ENCODE data around the gene PRSS33. TPM values are rescaled to one million over a fixed set of nuclear protein-coding genes. Genes with fewer than 3 reads are reported as not detected.

PRSS33 gene
- total RNA-seq, result not detected in 2 replicates

GRCh38 chr16:2787406-2787805, at the start of gene PRSS33:
Gene PRSS33 (minus strand): TSS chr16:2787560. CDS start chr16:2786547, 1,013 bp downstream.

GRCh38 chr16:2829501-2830354, 42.4 kb upstream of the PRSS33 start, which contains the start of gene ZG16B:
Gene ZG16B (plus strand): TSS chr16:2830303. CDS start chr16:2830442, 139 bp downstream.

GRCh38 chr16:2816751-2817339, 29.5 kb upstream of the PRSS33 start, which contains the start of gene PRSS21:
Gene PRSS21 (plus strand): TSS chr16:2817237. CDS start chr16:2817269, 32 bp downstream.

GRCh38 chr16:2777231-2777902, 10.0 kb downstream of the PRSS33 start, which contains the start of gene ELOB:
Gene ELOB (minus strand): TSS chr16:2777280. CDS start chr16:2777239, 41 bp downstream.

GRCh38 chr16:2752035-2752849, 35.1 kb downstream of the PRSS33 start, which contains the start of gene SRRM2:
Gene SRRM2 (plus strand): TSS chr16:2752638. CDS start chr16:2756365, 3,727 bp downstream.

Small RNA genes within 50 kb of the gene (small RNA-seq; reads per million reads assigned to genes)
- gene SNORA3C, result 1.4 reads per million, percentile 67 among the genes with 10 or more reads in this experiment

Other genes with a start within 250 kb of the PRSS33 start
- gene PDPK1, start 249.5 kb downstream of the PRSS33 start, total RNA-seq, result 32.2 and 34.6 TPM in 2 replicates
- gene KCTD5, start 105.0 kb downstream of the PRSS33 start, total RNA-seq, result 14.9 and 24.2 TPM in 2 replicates
- 1.6 TPM in 2 replicates for gene PRSS27, start 67.3 kb downstream of the PRSS33 start, total RNA-seq
- gene SRRM2, start 34.9 kb downstream of the PRSS33 start, total RNA-seq, result 58.1 and 106 TPM in 2 replicates
- 216 and 341 TPM in 2 replicates for gene ELOB, start 10.3 kb downstream of the PRSS33 start, total RNA-seq
- not detected in 2 replicates for gene PRSS41, start 10.9 kb upstream of the PRSS33 start, total RNA-seq
- gene PRSS21, start 29.7 kb upstream of the PRSS33 start, total RNA-seq, result not detected in 2 replicates
- not detected in 2 replicates for gene ZG16B, start 42.7 kb upstream of the PRSS33 start, total RNA-seq
- 3.9 and 4.7 TPM in 2 replicates for gene PRSS22, start 70.6 kb upstream of the PRSS33 start, total RNA-seq
- gene FLYWCH2, start 95.7 kb upstream of the PRSS33 start, total RNA-seq, result 42.8 and 48.8 TPM in 2 replicates
- gene FLYWCH1, start 124.4 kb upstream of the PRSS33 start, total RNA-seq, result 18.1 and 19.8 TPM in 2 replicates
- gene KREMEN2, start 176.7 kb upstream of the PRSS33 start, total RNA-seq, result 0.43 and 1.2 TPM in 2 replicates
- 5.4 and 6.3 TPM in 2 replicates for gene PAQR4, start 181.8 kb upstream of the PRSS33 start, total RNA-seq
- gene PKMYT1, start 192.9 kb upstream of the PRSS33 start, total RNA-seq, result 6.2 and 10.2 TPM in 2 replicates
- gene CLDN9, start 225.4 kb upstream of the PRSS33 start, total RNA-seq, result 4.3 and 6.5 TPM in 2 replicates
- 0.39 and 5.6 TPM in 2 replicates for gene CLDN6, start 230.6 kb upstream of the PRSS33 start, total RNA-seq
- 146 and 484 TPM in 2 replicates for gene TNFRSF12A, start 232.8 kb upstream of the PRSS33 start, total RNA-seq
- 11.7 and 82.1 TPM in 2 replicates for gene HCFC1R1, start 236.4 kb upstream of the PRSS33 start, total RNA-seq
- 33.5 and 58.1 TPM in 2 replicates for gene THOC6, start 236.5 kb upstream of the PRSS33 start, total RNA-seq
- gene BICDL2, start 249.4 kb upstream of the PRSS33 start, total RNA-seq, result not detected in 2 replicates